GM23338 (cell line): ENCODE data around the gene ALDH3B1. TPM values are rescaled to one million over a fixed set of nuclear protein-coding genes. Genes with fewer than 3 reads are reported as not detected.
A peak's percentile ranks its signal among the peaks of the same experiment; 100 is the strongest.

Experiments used
- ATAC-seq: fragments of 200-7000 bp; cut with Tn5 transposase; 3 replicates; pipeline ENCODE4 v1.9.1; 2020
- DNase-seq: peaks from one replicate; pipeline ENCODE4 v3.0.0-alpha.2; 2015; ENCODE audit warnings: low spot score
- H2AFZ ChIP-seq: fragments of 200-600 bp; sonication (generic); 2 replicates; pipeline ENCODE4 v1.8.0; 2016; ENCODE audit warnings: antibody characterized with exemption, mild to moderate bottlenecking, moderate library complexity
- H3F3A ChIP-seq: fragments of 200-600 bp; sonication (generic); replicated peaks from 2 replicates; pipeline ENCODE4 v1.8.0; 2017; ENCODE audit warnings: antibody characterized with exemption, mixed run types, low read depth
- H3K27ac ChIP-seq: fragments of 200-600 bp; sonication (generic); 2 replicates; pipeline ENCODE4 v1.6.1; 2016; ENCODE audit warnings: low read depth
- H3K27me3 ChIP-seq: fragments of 200-600 bp; sonication (generic); 2 replicates; pipeline ENCODE4 v1.8.0; 2016; ENCODE audit warnings: mild to moderate bottlenecking, mixed run types, moderate library complexity; ENCODE audit not compliant: insufficient read depth
- H3K36me3 ChIP-seq: fragments of 200-600 bp; sonication (generic); 2 replicates; pipeline ENCODE4 v1.8.0; 2016; ENCODE audit warnings: mild to moderate bottlenecking; ENCODE audit not compliant: insufficient read depth
- H3K4me1 ChIP-seq: fragments of 200-600 bp; sonication (generic); 2 replicates; pipeline ENCODE4 v1.8.0; 2016; ENCODE audit warnings: mild to moderate bottlenecking, moderate library complexity; ENCODE audit not compliant: insufficient read depth
- H3K4me2 ChIP-seq: fragments of 200-600 bp; sonication (generic); 2 replicates; pipeline ENCODE4 v1.7.1; 2017; ENCODE audit warnings: mixed run types
- H3K4me3 ChIP-seq: fragments of 200-600 bp; sonication (generic); 2 replicates; pipeline ENCODE4 v1.6.1; 2016; ENCODE audit warnings: mixed run types
- H3K79me2 ChIP-seq: fragments of 200-600 bp; sonication (generic); replicated peaks from 2 replicates; pipeline ENCODE4 v1.8.0; 2017; ENCODE audit warnings: mild to moderate bottlenecking; ENCODE audit not compliant: insufficient read depth
- H3K9me2 ChIP-seq: fragments of 200-600 bp; sonication (generic); 2 replicates; pipeline ENCODE4 v1.8.0; 2017; ENCODE audit not compliant: insufficient read depth
- H4K20me1 ChIP-seq: fragments of 200-600 bp; sonication (generic); replicated peaks from 2 replicates; pipeline ENCODE4 v1.8.0; 2017; ENCODE audit warnings: mild to moderate bottlenecking; ENCODE audit not compliant: insufficient read depth
- H3K27ac Mint-ChIP-seq: 2 replicates; pipeline ENCODE4 v1.8.0; 2020; ENCODE audit warnings: inconsistent platforms, mild to moderate bottlenecking, moderate library complexity, mixed read lengths
- H3K27me3 Mint-ChIP-seq: 3 replicates; pipeline ENCODE4 v1.8.0; 2022; ENCODE audit warnings: low read depth, mild to moderate bottlenecking, moderate library complexity, mixed read lengths, inconsistent platforms; ENCODE audit not compliant: insufficient read depth, poor library complexity
- H3K36me3 Mint-ChIP-seq: 3 replicates; pipeline ENCODE4 v1.8.0; 2021; ENCODE audit warnings: low read depth, mild to moderate bottlenecking, inconsistent platforms, moderate library complexity, mixed read lengths
- H3K4me1 Mint-ChIP-seq: 3 replicates; pipeline ENCODE4 v1.8.0; 2020; ENCODE audit warnings: mild to moderate bottlenecking, inconsistent platforms, mixed read lengths
- H3K4me3 Mint-ChIP-seq: 3 replicates; pipeline ENCODE4 v1.8.0; 2021; ENCODE audit warnings: moderate library complexity, mild to moderate bottlenecking, inconsistent platforms, mixed read lengths
- H3K9me3 Mint-ChIP-seq: 3 replicates; pipeline ENCODE4 v1.8.0; 2020; ENCODE audit warnings: moderate library complexity, mild to moderate bottlenecking, inconsistent platforms, mixed read lengths
- JUNB ChIP-seq: IDR thresholded peaks from one replicate; pipeline ENCODE4 v1.6.1; 2016; ENCODE audit warnings: antibody characterized with exemption; ENCODE audit not compliant: unreplicated experiment
- NANOG ChIP-seq: IDR thresholded peaks from 2 replicates; pipeline ENCODE4 v1.6.1; 2016; ENCODE audit warnings: antibody characterized with exemption, borderline replicate concordance
- POLR2AphosphoS5 ChIP-seq: IDR thresholded peaks from 2 replicates; pipeline ENCODE4 v1.6.1; 2016; ENCODE audit warnings: antibody characterized with exemption, low read depth
- ZNF114 ChIP-seq: fragments of 250-450 bp; sonication (Bioruptor Pico); IDR thresholded peaks from 2 replicates; pipeline ENCODE4 v1.5.0; 2020; ENCODE audit warnings: mild to moderate bottlenecking, moderate library complexity
- polyA plus RNA-seq: library from polyadenylated mRNA; unstranded; fragments of >200 nt; fragmentation: Nextera tagmentation; extraction: Ambion mirVana; gene quantifications from 2 replicates; pipeline ENCODE4 v1.2.1, GENCODE V29; 2016
- total RNA-seq: library from RNA; depleted of rRNA; stranded (reverse); fragments of >200 nt; shearing (Covaris generic); gene quantifications from 2 replicates; pipeline ENCODE4 v1.2.3, GENCODE V29; 2014
- TF ChIP-seq, protein P1 (sequence below): IDR thresholded peaks from one replicate; pipeline ENCODE4 v1.6.1; 2018; ENCODE audit warnings: antibody characterized with exemption; ENCODE audit not compliant: unreplicated experiment
- TF ChIP-seq, protein P2 (sequence below): IDR thresholded peaks from 2 replicates; pipeline ENCODE4 v1.6.1; 2016; ENCODE audit warnings: antibody characterized with exemption
- TF ChIP-seq, protein P3 (sequence below): fragments of 250-450 bp; sonication (Bioruptor Pico); IDR thresholded peaks from 2 replicates; pipeline ENCODE4 v1.5.0; 2020; ENCODE audit warnings: mild to moderate bottlenecking, moderate library complexity

ALDH3B1 gene
- total and polyA plus RNA-seq, 2 experiments from 2014 or later, result 0.52 TPM; not detected in 1

DNA sequence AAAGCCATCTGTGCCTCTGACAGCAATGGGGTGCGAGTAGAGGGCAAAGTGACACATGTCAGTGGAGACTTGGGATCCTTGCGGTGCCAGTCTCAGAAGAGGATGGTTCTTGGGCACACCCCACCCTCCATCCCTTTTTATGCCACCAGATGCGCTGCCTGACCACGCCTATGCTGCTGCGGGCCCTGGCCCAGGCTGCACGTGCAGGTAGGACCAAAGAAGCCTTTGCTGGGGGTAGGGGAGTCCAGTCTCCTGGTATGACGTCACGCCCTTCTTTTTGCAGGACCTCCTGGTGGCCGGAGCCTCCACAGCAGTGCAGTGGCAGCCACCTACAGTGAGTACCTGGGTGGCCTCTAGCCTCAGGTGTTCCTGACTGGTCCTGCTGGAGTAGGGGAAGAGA is 21.9 kb downstream of the ALDH3B1 start:
- Histone ChIP-seq H3K9me2 (no peaks in the 10 kb centered on the region), H4K20me1 (no peaks in the 10 kb centered on the region), H3F3A (peaks cover under 1% of the 10 kb centered on the region; the same call in 1 of the 2 replicates), H3K27ac (no peak overlapping the region), H3K4me2 (no peak overlapping the region), H3K79me2 (peaks cover 13% of the 10 kb centered on the region), H3K27me3 (no peaks in the 10 kb centered on the region), H3K36me3 (peaks cover 6% of the 10 kb centered on the region; the same call in 1 of the 2 replicates), H2AFZ (no peak overlapping the region), H3K4me1 (peaks cover 3% of the 10 kb centered on the region; the same call in 1 of the 2 replicates), H3K4me3 (peak overlapping the region; percentile 71; the same call in 1 of the 2 replicates)
- DNase-seq (no peak), ATAC-seq (no peak)
- Mint-ChIP-seq H3K9me3 (no peaks in the 10 kb centered on the region), H3K4me3 (peak overlapping the region; percentile 94), H3K27me3 (peaks cover 18% of the 10 kb centered on the region), H3K36me3 (peaks cover 15% of the 10 kb centered on the region), H3K27ac (no peak overlapping the region), H3K4me1 (peaks cover 16% of the 10 kb centered on the region)
- TF ChIP-seq, protein P1, sequence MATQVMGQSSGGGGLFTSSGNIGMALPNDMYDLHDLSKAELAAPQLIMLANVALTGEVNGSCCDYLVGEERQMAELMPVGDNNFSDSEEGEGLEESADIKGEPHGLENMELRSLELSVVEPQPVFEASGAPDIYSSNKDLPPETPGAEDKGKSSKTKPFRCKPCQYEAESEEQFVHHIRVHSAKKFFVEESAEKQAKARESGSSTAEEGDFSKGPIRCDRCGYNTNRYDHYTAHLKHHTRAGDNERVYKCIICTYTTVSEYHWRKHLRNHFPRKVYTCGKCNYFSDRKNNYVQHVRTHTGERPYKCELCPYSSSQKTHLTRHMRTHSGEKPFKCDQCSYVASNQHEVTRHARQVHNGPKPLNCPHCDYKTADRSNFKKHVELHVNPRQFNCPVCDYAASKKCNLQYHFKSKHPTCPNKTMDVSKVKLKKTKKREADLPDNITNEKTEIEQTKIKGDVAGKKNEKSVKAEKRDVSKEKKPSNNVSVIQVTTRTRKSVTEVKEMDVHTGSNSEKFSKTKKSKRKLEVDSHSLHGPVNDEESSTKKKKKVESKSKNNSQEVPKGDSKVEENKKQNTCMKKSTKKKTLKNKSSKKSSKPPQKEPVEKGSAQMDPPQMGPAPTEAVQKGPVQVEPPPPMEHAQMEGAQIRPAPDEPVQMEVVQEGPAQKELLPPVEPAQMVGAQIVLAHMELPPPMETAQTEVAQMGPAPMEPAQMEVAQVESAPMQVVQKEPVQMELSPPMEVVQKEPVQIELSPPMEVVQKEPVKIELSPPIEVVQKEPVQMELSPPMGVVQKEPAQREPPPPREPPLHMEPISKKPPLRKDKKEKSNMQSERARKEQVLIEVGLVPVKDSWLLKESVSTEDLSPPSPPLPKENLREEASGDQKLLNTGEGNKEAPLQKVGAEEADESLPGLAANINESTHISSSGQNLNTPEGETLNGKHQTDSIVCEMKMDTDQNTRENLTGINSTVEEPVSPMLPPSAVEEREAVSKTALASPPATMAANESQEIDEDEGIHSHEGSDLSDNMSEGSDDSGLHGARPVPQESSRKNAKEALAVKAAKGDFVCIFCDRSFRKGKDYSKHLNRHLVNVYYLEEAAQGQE, result no peak
- TF ChIP-seq POLR2AphosphoS5, result no peak
- TF ChIP-seq, protein P2, sequence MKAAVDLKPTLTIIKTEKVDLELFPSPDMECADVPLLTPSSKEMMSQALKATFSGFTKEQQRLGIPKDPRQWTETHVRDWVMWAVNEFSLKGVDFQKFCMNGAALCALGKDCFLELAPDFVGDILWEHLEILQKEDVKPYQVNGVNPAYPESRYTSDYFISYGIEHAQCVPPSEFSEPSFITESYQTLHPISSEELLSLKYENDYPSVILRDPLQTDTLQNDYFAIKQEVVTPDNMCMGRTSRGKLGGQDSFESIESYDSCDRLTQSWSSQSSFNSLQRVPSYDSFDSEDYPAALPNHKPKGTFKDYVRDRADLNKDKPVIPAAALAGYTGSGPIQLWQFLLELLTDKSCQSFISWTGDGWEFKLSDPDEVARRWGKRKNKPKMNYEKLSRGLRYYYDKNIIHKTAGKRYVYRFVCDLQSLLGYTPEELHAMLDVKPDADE, result no peak
- TF ChIP-seq NANOG, result no peak
- no peak for TF ChIP-seq ZNF114 (CRISPR knock-in tag)

DNA sequence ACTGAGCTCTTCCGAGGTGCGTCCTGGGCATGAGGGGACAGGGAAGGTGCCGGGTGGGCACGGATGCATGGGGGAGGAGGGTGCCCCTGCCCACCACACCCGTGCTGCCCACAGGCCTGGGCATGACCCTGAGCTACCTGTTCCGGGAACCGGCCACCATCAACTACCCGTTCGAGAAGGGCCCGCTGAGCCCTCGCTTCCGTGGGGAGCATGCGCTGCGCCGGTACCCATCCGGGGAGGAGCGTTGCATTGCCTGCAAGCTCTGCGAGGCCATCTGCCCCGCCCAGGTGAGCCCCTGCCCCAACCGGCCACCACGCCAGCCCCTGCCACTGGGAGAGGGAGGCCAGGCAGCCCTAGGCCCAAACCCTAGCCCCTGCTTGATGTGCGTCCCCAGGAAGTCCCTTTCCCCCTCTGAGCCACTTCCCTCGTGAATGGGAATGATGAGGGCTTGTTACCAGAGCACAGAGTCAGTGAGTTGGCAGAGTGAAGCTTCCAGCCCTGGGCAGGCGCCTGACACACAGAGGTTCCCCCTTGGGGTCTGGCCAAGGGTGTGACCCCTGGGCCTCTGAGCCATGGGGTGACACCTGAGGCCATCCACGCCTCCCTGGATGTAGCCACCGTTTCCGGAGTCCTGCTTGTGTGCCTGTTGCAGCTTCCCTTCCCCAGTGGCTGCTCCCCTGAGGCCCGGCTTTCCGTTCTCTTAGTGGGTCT is 23.0 kb downstream of the ALDH3B1 start:
- peaks cover 13% of the 10 kb centered on the region for H3K79me2 ChIP-seq
- H3K36me3 ChIP-seq, result peaks cover 6% of the 10 kb centered on the region; the same call in 1 of the 2 replicates
- no peaks in the 10 kb centered on the region for H3K27me3 ChIP-seq
- H3K4me2 ChIP-seq, result no peak overlapping the region
- no peaks in the 10 kb centered on the region for H4K20me1 ChIP-seq
- peaks cover 16% of the 10 kb centered on the region for H3K4me1 Mint-ChIP-seq
- DNase-seq (no peak), ATAC-seq (no peak)
- peaks cover 24% of the 10 kb centered on the region for H3K27me3 Mint-ChIP-seq
- no peak overlapping the region for H3K27ac Mint-ChIP-seq
- no peak overlapping the region for H3K27ac ChIP-seq
- H3F3A ChIP-seq, result peaks cover 5% of the 10 kb centered on the region; the same call in 1 of the 2 replicates
- no peaks in the 10 kb centered on the region for H3K9me3 Mint-ChIP-seq
- no peaks in the 10 kb centered on the region for H3K9me2 ChIP-seq
- no peak overlapping the region for H3K4me3 Mint-ChIP-seq
- H3K4me3 ChIP-seq, result no peak overlapping the region
- peaks cover 15% of the 10 kb centered on the region for H3K36me3 Mint-ChIP-seq
- H2AFZ ChIP-seq, result no peak overlapping the region
- H3K4me1 ChIP-seq, result peaks cover 6% of the 10 kb centered on the region; the same call in 1 of the 2 replicates
- no peak for TF ChIP-seq JUNB
- TF ChIP-seq, protein P3, sequence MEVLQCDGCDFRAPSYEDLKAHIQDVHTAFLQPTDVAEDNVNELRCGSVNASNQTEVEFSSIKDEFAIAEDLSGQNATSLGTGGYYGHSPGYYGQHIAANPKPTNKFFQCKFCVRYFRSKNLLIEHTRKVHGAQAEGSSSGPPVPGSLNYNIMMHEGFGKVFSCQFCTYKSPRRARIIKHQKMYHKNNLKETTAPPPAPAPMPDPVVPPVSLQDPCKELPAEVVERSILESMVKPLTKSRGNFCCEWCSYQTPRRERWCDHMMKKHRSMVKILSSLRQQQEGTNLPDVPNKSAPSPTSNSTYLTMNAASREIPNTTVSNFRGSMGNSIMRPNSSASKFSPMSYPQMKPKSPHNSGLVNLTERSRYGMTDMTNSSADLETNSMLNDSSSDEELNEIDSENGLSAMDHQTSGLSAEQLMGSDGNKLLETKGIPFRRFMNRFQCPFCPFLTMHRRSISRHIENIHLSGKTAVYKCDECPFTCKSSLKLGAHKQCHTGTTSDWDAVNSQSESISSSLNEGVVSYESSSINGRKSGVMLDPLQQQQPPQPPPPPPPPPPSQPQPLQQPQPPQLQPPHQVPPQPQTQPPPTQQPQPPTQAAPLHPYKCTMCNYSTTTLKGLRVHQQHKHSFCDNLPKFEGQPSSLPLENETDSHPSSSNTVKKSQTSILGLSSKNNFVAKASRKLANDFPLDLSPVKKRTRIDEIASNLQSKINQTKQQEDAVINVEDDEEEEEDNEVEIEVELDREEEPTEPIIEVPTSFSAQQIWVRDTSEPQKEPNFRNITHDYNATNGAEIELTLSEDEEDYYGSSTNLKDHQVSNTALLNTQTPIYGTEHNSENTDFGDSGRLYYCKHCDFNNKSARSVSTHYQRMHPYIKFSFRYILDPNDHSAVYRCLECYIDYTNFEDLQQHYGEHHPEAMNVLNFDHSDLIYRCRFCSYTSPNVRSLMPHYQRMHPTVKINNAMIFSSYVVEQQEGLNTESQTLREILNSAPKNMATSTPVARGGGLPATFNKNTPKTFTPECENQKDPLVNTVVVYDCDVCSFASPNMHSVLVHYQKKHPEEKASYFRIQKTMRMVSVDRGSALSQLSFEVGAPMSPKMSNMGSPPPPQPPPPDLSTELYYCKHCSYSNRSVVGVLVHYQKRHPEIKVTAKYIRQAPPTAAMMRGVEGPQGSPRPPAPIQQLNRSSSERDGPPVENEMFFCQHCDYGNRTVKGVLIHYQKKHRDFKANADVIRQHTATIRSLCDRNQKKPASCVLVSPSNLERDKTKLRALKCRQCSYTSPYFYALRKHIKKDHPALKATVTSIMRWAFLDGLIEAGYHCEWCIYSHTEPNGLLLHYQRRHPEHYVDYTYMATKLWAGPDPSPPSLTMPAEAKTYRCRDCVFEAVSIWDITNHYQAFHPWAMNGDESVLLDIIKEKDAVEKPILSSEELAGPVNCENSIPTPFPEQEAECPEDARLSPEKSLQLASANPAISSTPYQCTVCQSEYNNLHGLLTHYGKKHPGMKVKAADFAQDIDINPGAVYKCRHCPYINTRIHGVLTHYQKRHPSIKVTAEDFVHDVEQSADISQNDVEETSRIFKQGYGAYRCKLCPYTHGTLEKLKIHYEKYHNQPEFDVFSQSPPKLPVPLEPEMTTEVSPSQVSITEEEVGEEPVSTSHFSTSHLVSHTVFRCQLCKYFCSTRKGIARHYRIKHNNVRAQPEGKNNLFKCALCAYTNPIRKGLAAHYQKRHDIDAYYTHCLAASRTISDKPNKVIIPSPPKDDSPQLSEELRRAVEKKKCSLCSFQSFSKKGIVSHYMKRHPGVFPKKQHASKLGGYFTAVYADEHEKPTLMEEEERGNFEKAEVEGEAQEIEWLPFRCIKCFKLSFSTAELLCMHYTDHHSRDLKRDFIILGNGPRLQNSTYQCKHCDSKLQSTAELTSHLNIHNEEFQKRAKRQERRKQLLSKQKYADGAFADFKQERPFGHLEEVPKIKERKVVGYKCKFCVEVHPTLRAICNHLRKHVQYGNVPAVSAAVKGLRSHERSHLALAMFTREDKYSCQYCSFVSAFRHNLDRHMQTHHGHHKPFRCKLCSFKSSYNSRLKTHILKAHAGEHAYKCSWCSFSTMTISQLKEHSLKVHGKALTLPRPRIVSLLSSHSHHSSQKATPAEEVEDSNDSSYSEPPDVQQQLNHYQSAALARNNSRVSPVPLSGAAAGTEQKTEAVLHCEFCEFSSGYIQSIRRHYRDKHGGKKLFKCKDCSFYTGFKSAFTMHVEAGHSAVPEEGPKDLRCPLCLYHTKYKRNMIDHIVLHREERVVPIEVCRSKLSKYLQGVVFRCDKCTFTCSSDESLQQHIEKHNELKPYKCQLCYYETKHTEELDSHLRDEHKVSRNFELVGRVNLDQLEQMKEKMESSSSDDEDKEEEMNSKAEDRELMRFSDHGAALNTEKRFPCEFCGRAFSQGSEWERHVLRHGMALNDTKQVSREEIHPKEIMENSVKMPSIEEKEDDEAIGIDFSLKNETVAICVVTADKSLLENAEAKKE (CRISPR knock-in tag), result no peak
- no peak for TF ChIP-seq NANOG
- TF ChIP-seq, protein P2, result no peak
